ENCODE data around the gene CLDN14. TPM values are rescaled to one million over a fixed set of nuclear protein-coding genes. Genes with fewer than 3 reads are reported as not detected.
"Not testable (repeated sequence)": the region's sequence is repeated elsewhere in the genome, so short reads cannot be mapped to it uniquely, and the experiment has no call there.

The CLDN14 gene
- polyA plus RNA-seq, 4 donors: 2.4 to 5.4 (median 3.9) TPM

DNA sequence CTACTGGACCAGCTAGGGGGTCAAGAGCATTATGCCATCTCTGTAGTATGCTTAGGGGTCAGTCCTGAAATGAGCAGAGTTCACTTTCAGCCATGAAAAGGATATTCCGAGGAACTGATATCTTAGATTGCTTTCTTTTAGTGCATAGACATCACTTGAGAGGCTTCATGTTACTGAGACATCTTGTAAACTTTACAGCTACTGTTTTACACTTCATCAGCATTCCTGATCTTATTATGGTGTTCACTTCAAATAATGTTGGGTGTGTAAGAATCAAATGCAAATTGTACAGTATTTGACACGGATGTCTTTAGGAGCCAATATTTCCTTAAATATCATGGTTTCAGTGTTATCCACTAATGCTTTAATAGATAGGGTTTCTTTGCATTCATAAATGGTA, 22.4 kb upstream of the CLDN14 start:
- DNase-seq (ENCODE audit: low read depth in 4 of 4, low spot score in 3 of 4): no peak

GRCh38 chr21:36501589-36501892, 21.6 kb upstream of the CLDN14 start:
- no peak for DNase-seq (ENCODE audit: low read depth in 4 of 4, low spot score in 3 of 4)

DNA sequence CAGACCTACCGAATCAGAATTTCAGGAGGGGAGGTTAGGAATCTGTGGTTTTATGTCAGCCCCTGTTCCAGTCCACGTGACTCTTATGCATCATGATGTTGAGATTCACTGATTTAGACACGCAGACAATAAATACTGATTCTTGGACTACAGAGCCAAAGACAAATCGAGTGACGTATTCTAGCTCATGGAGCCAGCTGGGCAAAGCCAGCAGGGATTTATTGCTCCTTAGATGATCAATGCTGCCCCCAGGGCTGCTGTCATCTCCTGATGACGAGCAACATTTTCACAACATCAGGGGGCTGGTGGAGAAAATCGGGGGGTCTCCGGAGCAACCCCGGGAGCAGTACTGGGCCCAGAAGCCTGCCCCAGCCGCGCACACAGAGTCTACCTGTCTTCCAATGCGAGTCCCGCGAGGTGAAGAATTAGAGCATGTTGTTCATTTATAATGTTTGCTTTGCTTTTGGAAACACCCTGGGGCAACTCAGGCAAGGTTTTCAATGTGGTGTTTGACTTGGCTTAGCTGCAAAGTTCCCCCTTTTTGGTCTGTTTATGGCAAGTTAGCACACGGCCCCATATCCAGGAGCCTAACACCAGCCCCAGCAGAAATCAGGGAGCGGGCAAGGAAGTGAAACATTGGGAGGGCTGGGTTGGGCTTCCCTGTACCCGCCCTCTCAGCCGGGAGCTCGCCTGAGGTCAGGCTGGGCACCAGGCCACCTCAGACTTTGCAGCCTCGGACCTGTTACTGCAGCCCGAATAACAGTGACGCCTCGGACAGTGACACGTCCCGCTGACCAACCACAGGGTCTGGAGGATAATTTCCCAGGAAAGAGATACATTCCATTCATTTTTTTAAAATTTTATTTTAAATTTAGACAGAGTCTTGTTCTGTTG, 19.9 kb upstream of the CLDN14 start:
- no peak for DNase-seq (ENCODE audit: low read depth in 4 of 4, low spot score in 3 of 4)

GRCh38 chr21:36494557-36494956, 14.6 kb upstream of the CLDN14 start:
- DNase-seq (ENCODE audit: low read depth in 4 of 4, low spot score in 3 of 4): no peak

GRCh38 chr21:36491209-36491910, 11.4 kb upstream of the CLDN14 start:
- peak in 1 of 4 donors; percentile 10 for DNase-seq (ENCODE audit: low read depth in 4 of 4, low spot score in 3 of 4)

- DNase-seq (ENCODE audit: low read depth in 4 of 4, low spot score in 3 of 4): no peak
Observed at GRCh38 chr21:36489776-36490165, 9.8 kb upstream of the CLDN14 start.

DNA sequence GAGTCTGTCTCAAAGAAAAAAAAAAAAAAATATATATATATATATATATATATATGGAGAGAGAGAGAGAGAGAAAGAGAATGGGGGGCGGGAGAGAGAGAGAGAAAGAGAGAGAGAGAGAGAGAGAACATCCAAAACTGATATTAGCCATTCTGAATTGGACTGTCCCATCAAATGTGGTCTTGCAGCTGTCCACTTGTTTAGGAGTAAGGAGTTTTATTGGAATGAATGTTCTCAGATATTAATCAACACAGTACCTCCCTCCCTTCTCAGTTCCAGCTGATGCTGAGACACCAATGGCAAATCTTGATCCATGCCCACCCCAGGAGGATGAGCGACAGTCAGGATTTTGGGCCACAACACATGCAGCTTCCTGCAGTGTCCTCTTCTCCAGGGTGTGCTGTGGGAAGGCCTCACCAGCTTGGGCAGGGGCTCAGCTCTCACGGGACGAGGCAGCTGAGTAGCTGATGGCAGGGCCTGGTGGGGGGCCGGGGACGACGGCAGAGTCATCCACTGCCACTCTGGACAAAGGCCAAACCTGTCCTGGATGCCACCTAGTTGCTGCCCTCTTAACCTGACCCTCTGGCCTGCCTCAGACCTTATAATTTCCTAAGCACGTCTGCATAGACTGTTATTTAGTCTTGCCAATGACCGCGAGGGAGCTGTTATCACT, 9.3 kb upstream of the CLDN14 start:
- no peak for DNase-seq (ENCODE audit: low read depth in 4 of 4, low spot score in 3 of 4)

GRCh38 chr21:36487641-36488307, 7.9 kb upstream of the CLDN14 start:
- no peak for DNase-seq (ENCODE audit: low read depth in 4 of 4, low spot score in 3 of 4)

- no peak for DNase-seq (ENCODE audit: low read depth in 4 of 4, low spot score in 3 of 4)
Observed at GRCh38 chr21:36486246-36486645, 6.3 kb upstream of the CLDN14 start.

DNA sequence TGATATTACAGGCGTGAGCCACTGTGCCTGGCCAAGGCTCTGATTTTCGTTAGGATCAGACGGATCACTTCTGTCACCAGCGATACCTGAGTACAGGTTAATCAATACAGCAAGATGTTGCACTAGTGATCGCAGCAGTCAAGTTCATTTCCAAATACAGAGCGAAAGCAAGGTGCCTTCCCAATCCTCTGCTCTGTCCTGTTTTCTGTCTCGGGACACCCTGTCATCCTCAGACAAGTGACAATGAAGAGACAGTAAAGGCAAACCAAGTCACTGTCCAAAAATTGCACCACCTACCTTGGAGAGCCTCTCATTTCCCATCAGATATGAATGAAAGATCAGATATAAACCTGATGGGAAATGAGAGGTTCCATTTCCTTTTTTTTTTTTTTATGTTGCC, 5.6 kb upstream of the CLDN14 start:
- no peak for DNase-seq (ENCODE audit: low read depth in 4 of 4, low spot score in 3 of 4)

DNA sequence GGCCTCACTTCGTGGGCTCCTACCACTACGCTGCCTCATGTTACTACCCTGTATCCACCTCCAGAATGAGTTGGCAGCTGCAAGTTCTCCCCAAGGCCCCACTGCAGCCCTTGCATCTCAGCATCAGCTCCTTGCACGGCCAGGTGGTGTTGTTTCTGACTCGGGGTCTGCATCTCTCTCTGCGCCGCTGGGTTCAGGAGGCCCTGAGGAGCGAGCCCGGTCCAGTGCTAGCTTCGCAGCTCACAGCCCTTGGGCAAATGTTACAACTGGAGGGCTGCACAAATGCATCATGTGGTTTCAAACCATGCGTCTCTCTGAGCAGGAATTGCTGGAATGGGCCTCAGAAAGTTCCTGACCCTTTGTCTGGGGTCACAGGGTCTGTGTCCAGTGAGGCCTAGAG, 3.2 kb upstream of the CLDN14 start:
- no peak for DNase-seq (ENCODE audit: low read depth in 4 of 4, low spot score in 3 of 4)

DNA sequence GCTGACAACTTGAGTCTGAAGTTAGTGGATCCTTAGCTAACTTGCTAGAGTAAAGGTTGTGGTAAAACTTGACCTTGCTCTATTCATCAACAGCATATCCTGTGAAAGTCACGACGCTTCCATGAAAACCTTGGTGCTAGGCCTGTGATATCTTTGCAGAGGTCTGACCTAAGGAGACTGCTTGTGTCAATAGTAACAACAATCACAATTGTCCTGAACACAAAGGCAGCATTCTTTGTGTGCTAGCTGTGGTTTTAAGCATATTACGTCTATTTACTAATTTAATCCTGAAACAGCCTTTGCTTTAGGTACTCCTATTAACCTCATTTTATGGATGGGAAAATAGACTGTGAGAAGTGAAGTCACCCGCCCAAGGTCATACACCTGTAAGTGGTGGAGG, 2.8 kb upstream of the CLDN14 start:
- DNase-seq (ENCODE audit: low read depth in 4 of 4, low spot score in 3 of 4): no peak

- DNase-seq (ENCODE audit: low read depth in 4 of 4, low spot score in 3 of 4): no peak
Observed at GRCh38 chr21:36482181-36482580, 2.3 kb upstream of the CLDN14 start.

DNA sequence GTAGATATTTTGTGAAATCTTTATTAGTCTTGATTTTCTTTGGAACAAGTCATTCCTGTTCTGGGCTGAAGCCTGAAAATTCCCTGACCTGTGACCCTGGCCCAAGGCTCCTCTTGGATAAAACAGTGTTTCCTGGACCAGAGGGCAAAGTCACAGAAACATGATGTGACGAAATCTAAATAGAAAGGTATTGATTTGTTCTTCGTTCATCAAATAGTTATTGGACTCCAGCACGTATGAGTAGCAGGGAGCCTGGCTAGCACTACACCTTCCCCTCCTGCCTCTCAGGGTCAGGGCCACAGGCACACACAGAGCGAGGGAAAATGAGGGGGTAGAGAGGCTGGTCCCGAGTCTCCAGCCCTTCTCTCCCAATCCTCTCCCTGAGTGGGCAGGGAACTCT, 1.7 kb upstream of the CLDN14 start:
- no peak for DNase-seq (ENCODE audit: low read depth in 4 of 4, low spot score in 3 of 4)

DNA sequence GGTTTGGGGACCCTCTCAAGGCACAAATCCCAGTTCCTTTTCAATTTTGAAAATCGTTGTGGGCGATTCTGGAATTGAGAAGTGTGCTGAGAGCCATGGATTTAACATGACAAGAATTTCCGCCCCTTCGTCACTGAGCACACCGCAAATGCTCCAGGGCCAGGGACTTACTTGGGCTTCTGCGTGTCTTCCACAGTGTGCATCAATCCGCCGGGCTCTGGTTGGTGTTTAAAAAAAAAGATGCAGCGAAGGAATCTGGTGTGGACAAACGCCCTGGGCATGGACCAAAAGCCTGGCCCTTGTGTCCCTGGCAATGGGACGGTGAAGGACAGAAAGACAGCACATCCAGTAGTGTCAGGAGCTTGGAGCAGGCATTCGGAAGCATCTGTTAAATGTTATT, 696 bp upstream of the CLDN14 start:
- no peak for DNase-seq (ENCODE audit: low read depth in 4 of 4, low spot score in 3 of 4)

DNA sequence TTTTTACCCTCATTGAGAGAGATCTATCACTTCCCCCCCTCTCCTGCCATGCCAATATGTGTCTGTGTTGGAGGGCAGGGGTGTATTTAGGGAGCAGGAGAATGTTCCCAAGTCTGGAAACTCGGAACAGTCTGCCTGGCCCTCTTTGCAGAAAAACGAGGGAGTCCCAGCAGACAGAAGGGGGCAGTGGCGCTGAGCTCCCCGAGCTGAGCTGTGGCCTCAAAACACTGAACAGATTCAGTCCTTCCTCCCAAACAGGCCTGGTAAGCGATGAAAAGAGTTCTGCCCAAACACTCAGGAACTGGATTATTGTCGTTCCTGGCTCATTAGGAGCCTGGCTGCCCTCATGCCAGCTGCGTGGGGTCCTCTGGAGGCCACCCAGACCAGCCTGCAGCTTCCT, 981 bp downstream of the CLDN14 start:
- DNase-seq (ENCODE audit: low read depth in 4 of 4, low spot score in 3 of 4): no peak

- no peak for DNase-seq (ENCODE audit: low read depth in 4 of 4, low spot score in 3 of 4)
Observed at GRCh38 chr21:36478207-36478701, 1.7 kb downstream of the CLDN14 start.

DNA sequence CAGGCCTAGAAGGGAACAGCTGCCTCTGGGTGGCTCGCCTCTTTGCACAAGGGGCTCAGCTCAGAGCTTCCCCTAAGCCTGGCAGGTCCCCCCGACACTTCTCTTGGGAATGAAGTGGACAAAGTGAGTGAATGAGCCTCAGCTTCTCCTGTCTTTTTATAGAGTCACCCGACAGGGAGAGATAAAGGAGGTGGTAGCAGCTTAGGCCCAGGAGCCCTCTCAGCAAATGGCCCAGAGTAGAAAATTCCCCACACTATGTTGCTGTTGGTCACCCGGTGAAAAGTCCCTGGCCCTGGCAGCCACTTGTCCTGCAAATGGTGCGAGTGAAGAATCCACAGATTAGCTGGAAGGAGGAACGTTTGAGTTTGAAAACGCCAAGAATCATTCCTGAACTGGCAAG, 2.4 kb downstream of the CLDN14 start:
- no peak for DNase-seq (ENCODE audit: low read depth in 4 of 4, low spot score in 3 of 4)

DNA sequence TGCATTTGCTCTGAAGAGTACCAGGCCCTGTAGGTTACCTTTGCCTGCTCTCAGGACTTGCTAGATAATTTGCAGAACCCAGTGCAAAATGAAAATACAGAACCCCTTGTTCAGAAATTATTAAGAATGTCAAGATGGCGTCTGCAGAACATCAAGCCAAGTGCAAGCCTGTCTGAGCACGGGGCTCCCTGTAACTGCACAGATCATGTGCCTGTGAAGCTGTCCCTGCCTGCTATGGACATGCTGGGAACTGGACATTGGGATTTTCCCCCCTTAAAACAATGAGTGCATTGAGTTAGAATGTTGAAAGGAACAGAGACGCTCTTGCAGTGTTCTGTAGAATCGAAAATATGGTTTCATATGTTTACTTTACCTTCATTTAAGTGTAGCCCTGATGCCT, 2.9 kb downstream of the CLDN14 start:
- no peak for DNase-seq (ENCODE audit: low read depth in 4 of 4, low spot score in 3 of 4)

- not testable (repeated sequence) for DNase-seq (ENCODE audit: low read depth in 4 of 4, low spot score in 3 of 4)
Observed at GRCh38 chr21:36476541-36476940, 3.4 kb downstream of the CLDN14 start.

- DNase-seq (ENCODE audit: low read depth in 4 of 4, low spot score in 3 of 4): no peak
Observed at GRCh38 chr21:36474591-36474990, 5.3 kb downstream of the CLDN14 start.

Data from right renal pelvis (tissue), 4 donors.